CD4-positive, alpha-beta T cell treated with Interleukin-21 for 1 hour (primary cell): ENCODE measurements around the gene DOK7.

Experiments used
- DNase-seq: peaks from one replicate; pipeline ENCODE4 v3.0.0-alpha.2; 2020

DOK7 gene

DNA sequence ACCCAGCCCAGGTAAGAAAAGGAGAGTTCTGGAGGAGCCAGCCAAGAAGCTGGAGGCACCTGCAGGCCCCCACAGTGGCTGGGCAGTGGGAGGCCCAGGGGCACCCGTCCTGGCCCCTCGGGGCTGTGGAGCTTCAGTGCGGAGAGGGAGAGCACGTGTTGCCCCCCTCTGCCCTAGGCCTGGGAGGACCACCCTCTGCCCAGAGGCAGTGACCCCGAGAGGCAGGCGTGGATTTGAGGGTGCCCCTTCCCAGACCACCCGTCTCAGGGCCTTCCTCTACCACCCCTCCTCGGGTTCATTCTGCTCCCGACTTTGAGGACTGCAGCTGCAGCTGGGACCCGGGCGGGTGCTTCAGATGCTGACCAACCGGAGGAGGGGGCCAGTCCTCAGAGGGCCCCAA lies 33.5 kb upstream of the DOK7 start:
- no peak for DNase-seq

DNA sequence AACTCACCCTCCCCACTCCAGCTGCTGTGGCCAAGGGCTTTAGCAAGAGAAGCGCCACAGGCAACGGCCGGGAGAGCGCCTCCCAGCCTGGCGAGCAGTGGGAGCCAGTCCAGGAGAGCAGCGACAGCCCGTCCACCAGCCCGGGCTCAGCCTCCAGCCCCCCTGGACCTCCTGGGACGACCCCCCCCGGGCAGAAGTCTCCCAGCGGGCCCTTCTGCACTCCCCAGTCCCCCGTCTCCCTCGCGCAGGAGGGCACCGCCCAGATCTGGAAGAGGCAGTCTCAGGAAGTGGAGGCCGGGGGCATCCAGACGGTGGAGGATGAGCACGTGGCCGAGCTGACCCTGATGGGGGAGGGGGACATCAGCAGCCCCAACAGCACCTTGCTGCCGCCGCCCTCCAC lies 32.6 kb upstream of the DOK7 start:
- DNase-seq, result no peak

DNA sequence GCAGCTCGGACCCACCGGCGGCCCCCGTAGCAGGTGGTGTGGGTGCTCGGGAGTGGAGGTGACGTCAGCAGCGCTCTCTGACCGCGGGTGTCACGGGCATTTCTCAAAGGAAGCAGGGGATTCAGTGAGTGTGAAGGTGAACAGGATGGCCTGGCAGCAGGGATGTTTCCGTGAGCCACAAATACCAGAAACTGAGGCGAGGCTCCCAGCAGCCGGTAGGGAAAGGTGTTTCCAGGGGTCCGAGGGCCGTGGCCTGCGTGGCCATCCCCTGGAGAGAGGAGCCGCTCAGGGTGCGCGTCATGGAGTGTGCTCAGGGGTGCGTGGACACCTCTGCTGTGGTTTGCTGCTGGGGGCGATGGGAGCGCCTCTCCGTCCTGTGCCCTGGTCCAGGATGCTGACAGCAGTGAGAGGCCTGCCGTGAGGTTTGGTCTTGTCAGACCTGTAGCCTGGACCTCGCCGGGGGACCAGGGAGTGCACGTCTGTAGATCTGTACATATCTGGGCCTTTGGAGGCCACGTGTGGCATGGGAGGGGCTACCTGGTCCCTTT lies 31.6 kb upstream of the DOK7 start:
- no peak for DNase-seq

DNA sequence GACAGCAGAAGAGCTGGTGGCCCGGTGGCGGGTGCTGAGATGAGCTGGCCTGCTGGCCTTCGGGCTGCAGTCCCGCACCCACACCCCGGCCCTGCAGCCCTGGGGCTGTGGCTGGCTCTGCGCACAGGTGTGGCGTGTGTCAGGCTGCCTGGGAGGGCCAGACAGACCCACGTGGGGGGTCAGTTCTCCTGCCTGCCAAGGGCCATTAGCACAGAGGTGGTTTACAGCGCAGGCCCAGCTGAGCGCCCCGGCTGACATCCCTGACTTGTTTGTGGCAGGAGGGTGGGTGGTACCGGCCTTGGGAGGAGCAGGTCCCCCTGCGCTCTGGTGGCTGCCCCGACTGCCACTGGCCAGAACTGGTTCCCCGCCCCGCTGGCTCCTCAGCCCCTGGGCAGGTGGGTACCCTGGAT lies 30.7 kb upstream of the DOK7 start:
- no peak for DNase-seq

DNA sequence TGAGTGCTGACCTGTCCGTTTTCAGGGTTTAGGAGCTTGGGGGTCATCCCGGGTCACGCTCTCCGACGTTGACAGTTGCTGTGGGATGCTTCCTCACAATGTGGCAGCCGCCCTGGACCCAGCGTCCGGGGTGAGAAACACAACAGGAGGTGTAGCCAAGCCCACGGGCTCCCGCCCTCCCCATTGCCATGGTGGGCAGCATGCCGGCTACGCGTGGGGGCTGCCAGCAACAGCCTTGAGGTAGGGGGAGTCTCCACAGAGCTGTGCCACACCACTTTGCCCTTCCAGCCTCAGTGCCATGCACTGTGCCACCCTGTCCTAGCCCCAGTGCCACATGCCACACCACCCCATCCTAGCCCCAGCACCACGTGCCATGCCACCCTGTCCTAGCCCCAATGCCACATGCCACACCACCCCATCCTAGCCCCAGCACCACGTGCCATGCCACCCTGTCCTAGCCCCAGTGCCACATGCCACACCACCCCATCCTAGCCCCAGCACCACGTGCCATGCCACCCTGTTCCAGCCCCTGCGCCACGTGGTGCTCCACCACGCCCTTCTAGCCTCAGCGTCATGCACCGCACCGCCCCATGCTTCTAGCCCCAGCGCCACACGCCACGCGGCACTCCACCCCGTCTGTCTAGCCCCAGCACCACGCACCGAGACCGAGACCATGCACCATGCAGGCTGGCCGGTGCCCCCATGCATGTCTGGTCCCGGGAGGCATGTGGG lies 29.8 kb upstream of the DOK7 start:
- no peak for DNase-seq

DNA sequence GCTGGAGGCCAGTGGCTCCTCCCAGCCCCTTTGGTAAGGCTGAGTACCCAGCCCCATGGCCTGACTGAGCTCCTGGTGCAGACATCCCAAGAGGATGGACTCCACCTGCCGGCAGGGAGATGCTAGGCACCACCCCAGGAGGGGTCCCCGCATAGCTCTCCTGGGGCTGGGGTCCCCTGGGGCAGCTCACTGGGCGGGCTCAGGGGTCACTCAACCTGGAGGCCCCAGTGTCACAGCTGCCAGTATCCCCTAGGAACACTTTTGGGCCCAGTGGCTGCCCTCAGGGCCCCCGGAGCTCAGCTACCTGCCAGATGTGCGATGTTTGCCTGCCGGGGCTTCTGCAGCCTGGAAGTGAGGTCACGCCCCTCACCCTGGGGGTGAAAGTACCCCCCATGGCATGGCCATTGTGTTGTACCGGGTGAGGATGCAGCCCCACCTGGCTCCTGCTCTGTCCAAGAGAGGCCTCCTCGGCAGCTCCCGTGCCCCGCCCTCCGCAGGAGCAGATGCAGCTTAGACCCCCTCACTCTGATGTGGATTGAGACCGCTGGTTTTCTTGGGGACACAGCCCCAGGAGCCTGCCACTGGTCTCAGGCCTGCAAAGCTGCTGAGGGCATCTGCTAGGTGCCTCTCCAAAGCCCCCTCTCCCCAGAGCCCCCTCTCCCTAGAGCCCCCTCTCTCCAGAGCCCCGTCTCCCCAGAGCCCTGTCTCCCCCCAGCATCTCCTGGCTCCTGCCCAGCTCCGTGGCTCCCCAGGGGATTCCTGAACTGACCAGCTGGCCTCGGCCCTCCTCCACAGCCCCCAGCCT lies 28.0 kb upstream of the DOK7 start:
- no peak for DNase-seq

GRCh38 chr4:3435686-3435956 lies 27.5 kb upstream of the DOK7 start:
- DNase-seq, result no peak

DNA sequence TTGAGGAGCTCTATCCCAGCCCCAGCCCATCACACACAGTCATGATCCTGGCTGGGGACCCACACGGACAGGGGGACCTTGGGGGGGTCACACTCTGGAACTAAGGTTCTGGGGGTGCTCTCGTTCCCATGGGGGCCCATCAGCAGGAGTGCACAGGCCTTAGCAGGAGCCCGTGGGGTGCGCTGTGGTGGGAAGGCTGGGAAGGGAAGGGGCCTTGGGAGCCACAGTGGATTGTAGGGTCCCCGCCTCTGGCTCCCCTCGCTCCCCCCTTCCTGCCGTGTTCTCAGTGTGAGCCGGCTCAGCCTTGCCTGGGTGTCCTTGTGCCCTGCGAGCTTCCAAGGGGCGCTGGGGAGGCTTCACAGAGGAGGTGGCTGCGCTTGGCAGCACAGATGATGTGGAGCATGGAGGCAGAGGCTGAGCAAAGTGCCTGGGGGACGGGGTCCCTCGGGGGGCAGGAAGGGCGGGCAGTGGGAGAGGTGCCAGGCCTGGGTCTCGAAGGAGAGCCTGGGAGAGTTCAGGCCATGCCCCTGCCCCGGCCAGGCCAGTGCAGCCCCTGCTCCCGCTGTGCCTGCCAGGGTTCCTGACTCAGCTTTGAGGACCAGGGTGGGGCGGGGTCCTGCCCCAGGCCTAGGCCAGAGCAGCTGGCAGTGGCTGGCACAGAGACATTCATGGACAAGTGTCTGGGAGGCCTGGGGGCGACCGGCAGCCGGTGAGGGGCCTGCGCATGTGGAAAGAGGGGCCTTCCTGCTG lies 26.9 kb upstream of the DOK7 start:
- DNase-seq, result no peak

GRCh38 chr4:3436798-3437581 lies 26.1 kb upstream of the DOK7 start:
- no peak for DNase-seq

DNA sequence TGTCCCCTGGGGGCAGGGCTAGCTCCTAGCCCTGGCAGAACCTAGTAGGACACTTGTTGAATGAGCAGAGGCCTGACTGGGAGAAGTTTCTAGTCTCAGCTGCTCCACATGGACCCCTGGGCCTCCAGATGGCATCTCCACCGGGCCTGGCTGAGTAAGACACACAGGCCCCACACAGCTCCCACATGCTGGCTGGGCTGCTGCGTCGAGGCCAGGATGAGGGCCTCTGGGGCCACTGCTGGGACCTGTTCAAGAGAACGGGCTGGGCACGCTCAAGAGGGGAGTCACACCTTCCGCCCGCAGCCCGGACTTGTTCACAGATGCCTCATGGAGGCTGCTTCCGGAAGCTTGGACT lies 25.5 kb upstream of the DOK7 start:
- DNase-seq, result no peak

GRCh38 chr4:3437998-3438846 lies 24.9 kb upstream of the DOK7 start:
- no peak for DNase-seq

GRCh38 chr4:3438847-3439180 lies 24.3 kb upstream of the DOK7 start:
- no peak for DNase-seq

- DNase-seq, result no peak
These were observed 23.7 kb upstream of the DOK7 start for GRCh38 chr4:3439391-3439790.

DNA sequence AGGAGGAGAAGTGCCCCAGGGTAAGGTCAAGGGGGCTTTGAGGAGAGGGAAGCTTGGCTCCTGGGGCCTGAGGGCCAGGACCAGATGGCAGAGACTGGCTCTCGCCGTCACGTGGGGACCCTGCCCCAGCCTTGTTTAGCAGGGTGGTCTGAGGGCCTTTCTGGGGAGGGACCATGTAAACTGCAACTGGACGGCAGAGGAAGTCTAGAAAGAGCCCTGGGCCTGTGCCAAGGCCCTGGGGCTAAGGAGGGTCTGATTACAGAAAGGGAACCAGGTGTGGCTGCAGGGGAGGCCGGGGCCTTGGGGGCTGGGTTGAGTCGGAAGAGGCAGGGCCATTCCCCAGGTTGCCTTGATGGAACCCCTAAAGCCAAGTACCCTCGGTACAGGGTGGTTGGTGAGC lies 23.1 kb upstream of the DOK7 start:
- DNase-seq, result no peak

GRCh38 chr4:3440979-3441500 lies 22.1 kb upstream of the DOK7 start:
- DNase-seq, result no peak

DNA sequence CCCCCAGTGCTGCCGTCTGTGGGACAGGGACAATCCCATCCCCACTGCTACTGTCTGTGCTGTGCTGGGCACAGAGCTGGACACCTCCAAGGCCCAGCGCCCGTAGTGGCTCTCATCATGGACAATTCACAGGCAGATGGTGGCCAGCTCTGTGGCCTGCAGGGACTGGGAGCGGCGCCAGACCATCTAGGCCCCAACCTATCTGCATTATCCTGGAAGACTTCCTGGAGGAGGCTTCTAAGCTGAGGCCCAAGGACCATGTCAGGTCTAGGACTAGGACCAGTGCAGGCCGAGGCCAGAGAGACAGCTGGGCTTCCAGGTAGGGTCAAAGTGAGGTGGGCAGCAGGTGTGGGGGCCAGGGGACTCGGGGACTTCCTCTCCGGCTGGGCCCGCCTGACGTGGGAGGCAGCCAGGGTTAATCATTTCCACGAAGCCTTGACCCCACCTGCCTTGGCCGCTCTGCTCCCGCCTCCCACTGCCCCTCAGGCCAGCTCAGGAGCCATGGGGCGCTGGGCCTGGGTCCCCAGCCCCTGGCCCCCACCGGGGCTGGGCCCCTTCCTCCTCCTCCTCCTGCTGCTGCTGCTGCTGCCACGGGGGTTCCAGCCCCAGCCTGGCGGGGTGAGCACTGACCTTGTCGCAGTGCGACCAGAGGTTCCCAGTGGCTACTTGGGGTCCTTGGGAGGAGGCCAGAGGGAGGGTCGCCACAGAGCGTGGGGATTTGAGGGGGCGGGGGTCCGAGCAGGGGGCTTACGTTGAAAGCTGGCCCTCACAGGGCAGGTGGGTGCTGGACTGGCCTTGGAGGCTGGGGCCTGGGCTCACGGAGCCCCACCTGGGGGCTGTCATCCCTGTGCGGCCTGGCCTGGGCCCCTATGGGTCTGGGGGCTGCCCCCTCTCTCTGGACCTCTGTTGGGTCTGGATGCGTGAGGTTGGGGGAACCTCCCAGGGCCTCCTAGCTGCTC lies 21.3 kb upstream of the DOK7 start, which contains the start of gene HGFAC:
TSS of gene HGFAC (plus strand) at position 468 of the 959 bp plus-strand sequence. CDS start at position 502, 34 bp downstream.
- DNase-seq, result no peak

DNA sequence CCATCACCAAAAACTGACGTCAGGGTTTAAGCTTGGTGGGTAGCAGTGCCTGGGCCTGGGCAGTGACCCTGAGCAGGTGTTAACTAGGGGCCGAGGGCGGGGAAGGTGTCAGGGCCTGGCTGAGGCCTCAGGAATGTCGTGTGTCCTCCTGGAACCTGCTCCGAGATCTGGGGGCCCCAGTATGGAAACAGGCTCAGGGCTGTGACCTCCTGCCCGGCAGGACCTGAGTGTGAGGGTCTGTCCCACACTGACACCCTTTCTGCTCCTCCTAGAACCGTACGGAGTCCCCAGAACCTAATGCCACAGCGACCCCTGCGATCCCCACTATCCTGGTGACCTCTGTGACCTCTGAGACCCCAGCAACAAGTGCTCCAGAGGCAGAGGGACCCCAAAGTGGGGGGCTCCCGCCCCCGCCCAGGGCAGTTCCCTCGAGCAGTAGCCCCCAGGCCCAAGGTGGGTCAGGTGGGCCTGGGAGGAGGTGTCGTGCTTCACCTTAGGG lies 20.6 kb upstream of the DOK7 start:
- DNase-seq, result no peak

DNA sequence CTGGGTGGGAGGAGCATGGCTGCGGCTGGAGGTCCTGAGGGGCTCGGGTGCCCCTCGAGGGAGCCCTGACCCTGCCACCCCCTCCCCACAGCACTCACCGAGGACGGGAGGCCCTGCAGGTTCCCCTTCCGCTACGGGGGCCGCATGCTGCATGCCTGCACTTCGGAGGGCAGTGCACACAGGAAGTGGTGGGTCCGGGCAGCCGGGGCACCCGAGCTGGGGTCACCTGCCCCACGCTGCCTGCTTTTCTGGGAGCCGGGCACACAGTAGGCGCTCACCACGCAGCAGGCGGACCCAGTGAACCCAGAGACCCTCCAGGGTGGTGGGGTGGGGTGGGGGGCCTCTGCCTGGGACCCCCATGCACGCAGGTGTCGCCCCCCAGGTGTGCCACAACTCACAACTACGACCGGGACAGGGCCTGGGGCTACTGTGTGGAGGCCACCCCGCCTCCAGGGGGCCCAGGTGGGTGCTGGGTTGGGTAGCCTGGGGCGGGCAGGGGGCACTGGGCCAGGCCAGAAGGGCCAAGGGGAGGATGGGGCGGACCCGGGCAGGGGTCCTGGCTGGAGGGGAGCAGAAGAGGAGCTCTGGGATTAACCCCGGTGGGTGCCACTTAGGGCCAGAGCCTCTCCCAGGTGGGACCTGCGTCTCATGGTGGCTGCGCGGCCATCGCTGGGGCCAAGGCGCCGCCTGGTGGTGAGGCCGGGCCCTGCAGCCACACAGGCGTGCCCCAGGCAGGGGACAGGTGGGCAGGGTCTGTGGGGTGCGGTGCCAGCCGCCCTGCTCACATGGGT lies 20.0 kb upstream of the DOK7 start:
- DNase-seq, result peak; percentile 59

DNA sequence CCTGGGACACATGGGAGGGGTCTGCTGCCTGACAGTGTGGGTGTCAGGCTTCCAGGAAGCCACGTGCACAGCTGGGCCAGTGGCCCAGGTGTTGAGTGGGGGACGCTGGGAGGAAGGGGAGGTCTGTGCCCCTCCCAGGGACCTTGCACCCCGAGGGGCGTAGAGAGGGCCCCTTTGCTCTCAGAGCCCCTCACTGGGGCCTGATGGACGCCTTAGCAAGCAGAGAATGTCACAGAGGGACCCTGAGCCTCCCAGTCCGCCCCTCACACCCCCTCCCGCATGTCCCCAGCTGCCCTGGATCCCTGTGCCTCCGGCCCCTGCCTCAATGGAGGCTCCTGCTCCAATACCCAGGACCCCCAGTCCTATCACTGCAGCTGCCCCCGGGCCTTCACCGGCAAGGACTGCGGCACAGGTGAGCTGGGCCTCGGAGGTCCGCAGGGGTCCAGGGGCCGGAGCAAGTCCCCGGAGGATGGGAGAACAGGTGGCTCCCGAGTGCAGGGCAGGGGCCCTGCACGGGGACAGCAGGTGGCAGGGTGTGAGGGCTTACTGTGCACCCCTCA lies 19.3 kb upstream of the DOK7 start:
- no peak for DNase-seq
